Activated CD4-positive, alpha-beta memory T cell treated with anti-CD3 and anti-CD28 coated beads for 36 hours (primary cell): ENCODE measurements around the gene TMEM174. TPM values are rescaled to one million over a fixed set of nuclear protein-coding genes. Genes with fewer than 3 reads are reported as not detected.

Experiments
- CTCF ChIA-PET: fragments of 350-600 bp; sonication (Branson Sonifier 250); formaldehyde crosslinking; loops from one replicate; lab custom pipeline; 2021; ENCODE audit warnings: antibody characterized with exemption, inconsistent platforms; lab: Charles Lee
- POLR2A ChIA-PET: fragments of 350-600 bp; sonication (Branson Sonifier 250); formaldehyde crosslinking; loops from one replicate; lab custom pipeline; 2021; ENCODE audit warnings: antibody characterized with exemption; lab: Charles Lee
- DNase-seq: peaks from one replicate; pipeline ENCODE4 v3.0.0-alpha.2; 2020
- H3K27ac Mint-ChIP-seq: one replicate; pipeline ENCODE4 v1.8.0; 2021; ENCODE audit warnings: mixed read lengths
- H3K27me3 Mint-ChIP-seq: one replicate; pipeline ENCODE4 v1.8.0; 2021; ENCODE audit warnings: mixed read lengths
- H3K36me3 Mint-ChIP-seq: one replicate; pipeline ENCODE4 v1.8.0; 2021; ENCODE audit warnings: mixed read lengths
- H3K4me1 Mint-ChIP-seq: one replicate; pipeline ENCODE4 v1.8.0; 2021; ENCODE audit warnings: low read depth, mixed read lengths
- H3K4me3 Mint-ChIP-seq: one replicate; pipeline ENCODE4 v1.8.0; 2021; ENCODE audit warnings: mild to moderate bottlenecking, mixed read lengths
- H3K9me3 Mint-ChIP-seq: one replicate; pipeline ENCODE4 v1.8.0; 2021; ENCODE audit warnings: mixed read lengths
- intact Hi-C: fragments of 100-400 bp; cut with micrococcal nuclease; formaldehyde crosslinking; loops from one replicate; pipeline ENCODE4 v1.15.1; 2023
- total RNA-seq, 2 experiments: library from RNA; stranded (reverse); gene quantifications; one replicate each; pipeline ENCODE4 v1.2.3, GENCODE V29; 2021

Gene TMEM174, protein sequence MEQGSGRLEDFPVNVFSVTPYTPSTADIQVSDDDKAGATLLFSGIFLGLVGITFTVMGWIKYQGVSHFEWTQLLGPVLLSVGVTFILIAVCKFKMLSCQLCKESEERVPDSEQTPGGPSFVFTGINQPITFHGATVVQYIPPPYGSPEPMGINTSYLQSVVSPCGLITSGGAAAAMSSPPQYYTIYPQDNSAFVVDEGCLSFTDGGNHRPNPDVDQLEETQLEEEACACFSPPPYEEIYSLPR
- not detected for total RNA-seq

DNA sequence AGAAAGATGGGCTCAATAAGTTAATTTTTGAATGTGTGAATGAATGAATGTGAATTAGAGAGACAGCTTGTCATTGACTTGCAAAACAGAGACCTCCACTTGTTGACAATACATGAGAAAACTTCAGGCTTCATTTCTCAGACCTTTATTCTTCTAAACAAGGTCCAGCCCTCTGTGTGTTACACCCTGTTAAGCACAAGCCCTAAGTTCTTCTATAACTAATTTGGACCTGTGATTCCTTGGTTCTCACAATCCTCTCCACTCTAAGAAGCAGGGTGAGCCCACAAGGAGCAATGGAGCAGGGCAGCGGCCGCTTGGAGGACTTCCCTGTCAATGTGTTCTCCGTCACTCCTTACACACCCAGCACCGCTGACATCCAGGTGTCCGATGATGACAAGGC lies at the start of gene TMEM174:
TMEM174 (plus strand) TSS at position 243 of the 400 bp plus-strand sequence; CDS start at position 294, 51 bp downstream.
- Mint-ChIP-seq H3K9me3 (peaks cover 2% of the 10 kb centered on the region), H3K4me1 (no peaks in the 10 kb centered on the region), H3K27me3 (peaks cover 82% of the 10 kb centered on the region), H3K36me3 (no peaks in the 10 kb centered on the region), H3K27ac (no peak within 1 kb of the TSS), H3K4me3 (no peak within 1 kb of the TSS)
- ChIA-PET CTCF (no interaction called here), POLR2A (no interaction called here)
- no peak for DNase-seq
- intact Hi-C loops, result no loop called here

DNA sequence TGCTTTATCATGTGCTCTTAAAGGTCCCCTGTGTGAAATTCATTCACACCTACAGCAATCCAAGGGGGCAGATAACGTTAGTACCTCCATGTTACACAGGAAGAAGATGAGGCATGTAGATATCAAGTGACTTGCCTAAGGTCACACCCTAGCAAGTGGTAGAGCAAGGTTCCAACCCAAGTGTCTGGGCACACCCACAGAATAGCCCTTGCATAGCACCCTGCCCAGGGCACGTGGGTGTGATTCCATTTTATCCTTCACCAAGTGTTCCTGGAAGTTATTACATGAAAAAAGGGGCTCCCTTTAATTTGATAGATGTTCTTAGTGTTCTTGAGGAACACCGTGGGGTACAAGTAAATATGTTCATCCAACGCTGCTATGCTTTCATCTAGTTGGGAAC lies 47.7 kb upstream of the TMEM174 start:
- POLR2A ChIA-PET, result no interaction called here
- intact Hi-C loops, result no loop called here
- no peaks in the 10 kb centered on the region for H3K9me3 Mint-ChIP-seq
- DNase-seq, result no peak
- peaks cover 67% of the 10 kb centered on the region for H3K27me3 Mint-ChIP-seq
- no peak overlapping the region for H3K27ac Mint-ChIP-seq
- no peak overlapping the region for H3K4me3 Mint-ChIP-seq
- CTCF ChIA-PET, result no interaction called here
- H3K36me3 Mint-ChIP-seq, result no peaks in the 10 kb centered on the region
- H3K4me1 Mint-ChIP-seq, result peaks cover 23% of the 10 kb centered on the region

DNA sequence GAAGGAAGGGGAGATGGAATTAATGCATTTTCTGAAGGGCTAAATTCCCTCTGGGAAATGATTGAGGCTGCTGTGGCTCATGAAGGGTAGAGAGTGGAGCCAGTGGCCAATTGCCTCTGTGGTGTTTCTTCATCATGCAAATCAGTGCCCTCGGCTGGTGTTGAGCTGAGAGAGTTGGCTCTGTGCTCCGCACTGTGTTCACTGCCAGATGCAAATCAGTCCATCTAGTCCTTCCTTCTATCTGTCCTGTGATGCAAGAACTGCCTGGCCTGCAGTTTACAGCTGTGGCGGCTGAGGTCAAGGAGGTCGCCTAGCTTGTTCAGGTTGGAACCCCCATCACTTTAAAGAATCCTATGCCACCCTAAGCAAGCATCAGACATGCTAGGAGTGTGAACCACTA lies 46.6 kb upstream of the TMEM174 start:
- ChIA-PET POLR2A (no interaction called here), CTCF (interaction anchor here (0.9 to 1.0 kb wide), 2 partner anchors 43 to 325 kb away, joined by 3 read pairs; no protein-coding TSS in a partner anchor)
- Mint-ChIP-seq H3K4me3 (no peak overlapping the region), H3K36me3 (no peaks in the 10 kb centered on the region), H3K27me3 (peaks cover 66% of the 10 kb centered on the region), H3K9me3 (no peaks in the 10 kb centered on the region), H3K4me1 (peaks cover 19% of the 10 kb centered on the region), H3K27ac (no peak overlapping the region)
- no peak for DNase-seq
- intact Hi-C loops, result no loop called here

DNA sequence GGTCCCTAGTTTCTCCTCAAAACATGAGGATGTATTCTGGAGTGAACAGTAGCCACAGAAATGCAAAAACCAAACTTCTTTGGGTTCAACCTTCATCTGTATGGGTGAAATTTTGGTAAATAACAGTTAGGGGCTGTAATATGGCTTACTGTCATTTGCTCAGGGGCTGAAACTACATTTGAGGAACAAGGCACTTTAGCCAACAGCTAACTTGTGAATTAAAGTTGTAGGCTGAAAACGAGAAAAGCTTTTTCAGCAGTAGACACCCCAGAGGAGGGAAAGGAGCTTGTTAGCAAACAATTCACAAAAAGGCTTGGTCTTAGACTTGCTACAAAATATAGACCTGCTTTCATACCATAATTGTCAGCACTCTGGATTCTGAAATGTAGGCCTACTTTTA lies 46.0 kb upstream of the TMEM174 start:
- peaks cover 63% of the 10 kb centered on the region for H3K27me3 Mint-ChIP-seq
- H3K9me3 Mint-ChIP-seq, result no peaks in the 10 kb centered on the region
- no peak overlapping the region for H3K27ac Mint-ChIP-seq
- H3K4me3 Mint-ChIP-seq, result no peak overlapping the region
- CTCF ChIA-PET, result interaction anchor here (0.9 to 1.0 kb wide), 2 partner anchors 43 to 324 kb away, joined by 3 read pairs; no protein-coding TSS in a partner anchor
- POLR2A ChIA-PET, result no interaction called here
- no peaks in the 10 kb centered on the region for H3K36me3 Mint-ChIP-seq
- peaks cover 16% of the 10 kb centered on the region for H3K4me1 Mint-ChIP-seq
- intact Hi-C loops, result no loop called here
- DNase-seq, result no peak

DNA sequence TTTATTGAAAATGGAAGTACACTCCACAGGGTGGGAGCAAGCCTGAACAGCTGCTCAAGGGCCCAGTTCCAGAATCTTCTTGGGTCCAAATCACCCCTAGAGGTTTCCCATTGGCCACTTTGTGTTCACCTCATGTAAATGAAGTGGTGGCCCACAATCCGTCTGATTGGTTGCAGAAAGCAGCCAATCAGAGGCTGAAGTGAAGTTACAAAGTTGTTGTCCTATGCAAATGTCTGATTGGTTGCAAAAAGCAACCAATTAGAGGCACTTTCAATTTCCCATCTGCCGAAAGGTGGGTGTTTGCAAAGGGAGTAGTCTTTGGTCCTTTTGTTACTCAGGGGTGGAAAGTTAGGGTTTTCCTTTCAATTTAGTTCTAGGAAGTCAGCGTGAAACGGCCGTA lies 43.9 kb upstream of the TMEM174 start:
- no peak for DNase-seq
- Mint-ChIP-seq H3K4me1 (no peaks in the 10 kb centered on the region), H3K27ac (no peak overlapping the region), H3K4me3 (no peak overlapping the region), H3K27me3 (peaks cover 48% of the 10 kb centered on the region), H3K36me3 (no peaks in the 10 kb centered on the region), H3K9me3 (no peaks in the 10 kb centered on the region)
- POLR2A ChIA-PET, result no interaction called here
- intact Hi-C loops, result no loop called here
- CTCF ChIA-PET, result no interaction called here

DNA sequence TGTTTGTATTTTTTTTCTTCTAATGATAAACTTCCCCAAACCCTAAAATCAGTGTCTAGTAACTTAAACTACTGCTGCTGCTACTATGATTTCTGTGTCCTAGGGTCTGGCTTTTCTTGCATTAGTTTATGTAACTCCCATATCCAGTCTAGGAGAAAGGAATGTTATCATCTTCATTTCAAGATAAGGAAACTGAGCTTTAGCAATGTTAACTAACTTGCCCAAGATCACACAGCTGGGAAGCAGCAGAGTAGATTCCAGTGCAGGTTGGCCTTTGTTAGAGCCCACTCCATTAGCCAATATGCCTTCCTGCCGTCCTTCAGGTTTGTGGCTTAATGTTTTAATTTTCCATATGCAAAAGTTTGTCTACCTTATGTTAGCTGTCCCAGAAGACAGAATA lies 42.2 kb upstream of the TMEM174 start:
- no peaks in the 10 kb centered on the region for H3K36me3 Mint-ChIP-seq
- no peaks in the 10 kb centered on the region for H3K9me3 Mint-ChIP-seq
- intact Hi-C loops, result loop anchor here (10.0 kb wide), 1 partner anchor 174 kb away; no protein-coding TSS in a partner anchor
- ChIA-PET POLR2A (no interaction called here), CTCF (interaction anchor here (0.6 kb wide), 1 partner anchor 43 kb away, joined by 3 read pairs; no protein-coding TSS in a partner anchor)
- no peak overlapping the region for H3K4me3 Mint-ChIP-seq
- peaks cover 50% of the 10 kb centered on the region for H3K27me3 Mint-ChIP-seq
- H3K27ac Mint-ChIP-seq, result no peak overlapping the region
- DNase-seq, result no peak
- H3K4me1 Mint-ChIP-seq, result no peaks in the 10 kb centered on the region

DNA sequence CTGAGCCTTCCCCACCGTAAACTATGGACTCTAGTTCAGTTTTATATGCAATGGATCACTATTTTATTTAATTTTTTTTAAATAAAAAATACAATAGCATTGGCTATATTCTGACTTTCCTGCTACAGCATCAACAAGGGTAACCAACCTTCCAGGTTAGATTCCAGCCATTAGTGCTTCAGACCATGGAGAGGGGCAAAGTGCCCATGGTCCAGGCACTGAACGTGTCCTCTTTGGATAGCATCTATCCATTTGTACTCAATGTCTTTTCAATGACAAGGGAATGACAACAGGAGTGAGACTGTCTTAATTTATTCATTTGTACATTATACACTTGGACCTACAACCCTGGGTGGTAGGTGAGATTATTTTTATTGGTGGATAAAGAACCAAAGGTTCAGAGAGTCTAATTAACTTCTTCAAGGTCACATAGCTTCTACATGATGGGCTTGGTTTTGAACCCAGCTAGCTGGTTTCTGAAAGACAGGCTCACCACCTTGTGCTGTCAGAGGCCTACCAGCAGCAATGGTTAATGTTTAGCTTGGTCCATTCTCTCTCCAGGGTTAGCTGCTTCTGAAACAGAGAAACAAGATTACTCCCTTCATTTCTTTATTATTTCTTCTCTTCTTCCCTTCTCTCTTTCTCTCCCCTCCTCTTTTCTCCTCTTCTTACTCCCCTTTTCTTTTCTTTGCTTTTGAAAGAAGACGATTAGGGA lies 41.1 kb upstream of the TMEM174 start:
- DNase-seq, result no peak
- Mint-ChIP-seq H3K4me1 (no peaks in the 10 kb centered on the region), H3K36me3 (no peaks in the 10 kb centered on the region), H3K27ac (no peak overlapping the region), H3K27me3 (peaks cover 46% of the 10 kb centered on the region), H3K4me3 (no peak overlapping the region), H3K9me3 (no peaks in the 10 kb centered on the region)
- POLR2A ChIA-PET, result no interaction called here
- intact Hi-C loops, result loop anchor here (10.0 kb wide), 1 partner anchor 173 kb away; no protein-coding TSS in a partner anchor
- CTCF ChIA-PET, result interaction anchor here (1.4 kb wide), 1 partner anchor 69 kb away, joined by 4 read pairs; no protein-coding TSS in a partner anchor

DNA sequence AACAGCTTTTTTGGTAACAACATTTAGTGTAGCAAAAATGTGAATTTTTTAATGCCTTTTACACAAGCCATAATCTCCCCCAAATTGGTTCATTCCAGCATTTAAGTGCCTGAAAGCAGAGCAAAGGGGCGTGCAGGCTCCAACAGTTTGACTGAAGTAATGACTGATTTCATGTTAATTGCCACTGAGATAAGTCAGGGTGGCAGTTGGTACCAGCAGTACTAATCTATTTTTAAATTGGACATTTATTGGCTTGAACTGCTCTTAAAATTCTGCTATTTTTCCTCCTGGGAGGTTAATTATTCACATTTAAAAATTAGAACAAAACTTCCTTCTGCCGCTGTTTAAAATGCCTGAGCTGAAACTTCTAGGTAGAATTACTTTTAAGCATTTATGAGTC lies 40.2 kb upstream of the TMEM174 start:
- Mint-ChIP-seq H3K36me3 (no peaks in the 10 kb centered on the region), H3K27me3 (peaks cover 54% of the 10 kb centered on the region), H3K4me1 (no peaks in the 10 kb centered on the region), H3K27ac (no peak overlapping the region), H3K9me3 (no peaks in the 10 kb centered on the region), H3K4me3 (no peak overlapping the region)
- intact Hi-C loops, result loop anchor here (10.0 kb wide), 1 partner anchor 172 kb away; no protein-coding TSS in a partner anchor
- DNase-seq, result no peak
- ChIA-PET CTCF (interaction anchor here (1.4 kb wide), 1 partner anchor 68 kb away, joined by 4 read pairs; no protein-coding TSS in a partner anchor), POLR2A (no interaction called here)

DNA sequence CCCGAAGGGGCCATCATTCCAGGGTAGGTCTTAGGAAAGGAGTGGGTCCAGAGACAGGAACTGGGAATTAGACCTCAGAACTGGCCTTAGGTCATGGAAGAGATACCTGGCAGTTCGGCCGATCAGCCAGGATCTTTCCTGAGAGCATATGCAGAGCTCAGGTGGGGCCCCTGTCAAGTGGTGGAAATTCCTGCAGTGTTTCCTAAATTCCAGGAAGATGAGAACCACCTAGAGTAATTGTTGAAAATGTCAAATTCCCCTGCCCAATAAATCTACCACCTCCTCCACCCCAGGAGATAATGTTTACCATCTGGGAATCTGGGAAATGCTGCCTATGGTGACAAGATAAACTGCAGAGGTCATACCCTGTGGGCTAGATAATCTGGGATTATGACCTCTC lies 38.0 kb upstream of the TMEM174 start:
- Mint-ChIP-seq H3K27ac (no peak overlapping the region), H3K36me3 (no peaks in the 10 kb centered on the region), H3K4me3 (no peak overlapping the region), H3K27me3 (peaks cover 52% of the 10 kb centered on the region), H3K4me1 (no peaks in the 10 kb centered on the region), H3K9me3 (no peaks in the 10 kb centered on the region)
- DNase-seq, result no peak
- intact Hi-C loops, result loop anchor here (10.0 kb wide), 1 partner anchor 170 kb away; no protein-coding TSS in a partner anchor
- ChIA-PET CTCF (interaction anchor here (1.0 kb wide), 2 partner anchors 66 to 135 kb away, joined by 3 to 4 read pairs; no protein-coding TSS in a partner anchor), POLR2A (no interaction called here)

DNA sequence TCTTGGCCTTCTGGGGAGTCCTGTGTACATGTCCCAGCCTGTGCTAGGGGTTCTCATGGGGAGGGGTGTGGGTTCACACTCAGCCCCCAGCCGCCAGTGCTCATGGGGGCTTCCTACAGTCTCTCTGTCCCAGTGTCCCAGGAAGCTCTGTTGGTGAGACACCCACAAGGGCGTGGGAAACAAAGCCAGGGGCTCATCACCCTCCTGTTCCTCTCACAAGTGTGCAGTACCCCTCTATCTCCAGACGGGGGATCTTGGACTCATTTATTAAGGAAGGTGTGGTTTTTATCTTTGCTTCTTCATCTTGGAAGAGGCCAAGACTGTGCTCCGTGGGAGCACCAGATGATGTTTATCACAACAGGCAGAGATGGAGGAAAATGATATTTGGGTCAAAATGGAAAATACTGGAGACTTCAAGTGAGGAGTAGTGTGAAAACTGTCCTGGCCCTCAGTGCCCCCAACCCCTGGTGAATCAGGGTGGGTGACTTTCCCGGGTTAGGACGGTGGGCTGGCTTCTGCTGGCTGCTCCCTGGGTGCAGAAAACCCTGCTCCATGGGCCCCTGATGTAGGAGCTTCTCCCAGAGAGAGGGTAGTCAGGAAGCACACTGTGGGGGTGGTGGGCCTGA lies 37.5 kb upstream of the TMEM174 start:
- ChIA-PET POLR2A (no interaction called here), CTCF (interaction anchor here (1.0 kb wide), 1 partner anchor 134 kb away, joined by 3 read pairs; no protein-coding TSS in a partner anchor)
- Mint-ChIP-seq H3K27ac (no peak overlapping the region), H3K4me1 (no peaks in the 10 kb centered on the region), H3K4me3 (no peak overlapping the region), H3K9me3 (no peaks in the 10 kb centered on the region), H3K36me3 (no peaks in the 10 kb centered on the region), H3K27me3 (peaks cover 50% of the 10 kb centered on the region)
- intact Hi-C loops, result loop anchor here (10.0 kb wide), 1 partner anchor 169 kb away; no protein-coding TSS in a partner anchor
- no peak for DNase-seq

DNA sequence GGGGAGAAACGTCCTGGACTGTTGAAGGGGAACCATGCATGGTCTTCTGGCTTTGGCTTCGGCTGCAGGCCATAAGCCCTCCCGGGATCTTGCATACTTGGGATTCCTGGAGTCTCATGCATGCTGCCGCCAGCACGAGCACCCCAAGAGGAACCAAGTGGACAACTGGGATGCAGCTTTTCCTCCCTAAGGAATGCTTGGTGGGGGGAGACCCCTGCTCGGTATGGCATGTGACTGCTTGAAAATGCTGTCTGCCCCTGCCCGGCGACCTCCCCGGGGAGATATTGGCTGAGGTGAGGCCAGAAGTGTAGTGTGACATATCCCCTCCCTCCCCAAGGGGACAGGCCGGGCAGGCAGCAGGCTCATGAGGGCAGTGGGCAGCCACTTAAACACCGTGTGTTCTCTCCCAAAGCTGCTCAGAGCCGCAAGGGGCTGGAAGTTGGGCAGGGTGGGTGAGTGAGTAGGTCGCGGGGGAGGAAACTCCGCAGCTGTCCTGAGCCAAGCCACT lies 36.9 kb upstream of the TMEM174 start:
- DNase-seq, result no peak
- Mint-ChIP-seq H3K9me3 (no peaks in the 10 kb centered on the region), H3K27ac (no peak overlapping the region), H3K27me3 (peaks cover 49% of the 10 kb centered on the region), H3K4me3 (no peak overlapping the region), H3K4me1 (no peaks in the 10 kb centered on the region), H3K36me3 (no peaks in the 10 kb centered on the region)
- CTCF ChIA-PET, result no interaction called here
- intact Hi-C loops, result loop anchor here (10.0 kb wide), 1 partner anchor 169 kb away; no protein-coding TSS in a partner anchor
- POLR2A ChIA-PET, result no interaction called here
